KOPT-K1 (cell line): ENCODE results near the gene PRR36.

Experiments used
- H3K27ac ChIP-seq: fragments of 200-600 bp; sonication (generic); 2 replicates; pipeline ENCODE4 v1.5.1; 2016; ENCODE audit warnings: antibody characterized with exemption, mild to moderate bottlenecking, low read depth, low read length; ENCODE audit not compliant: poor library complexity, severe bottlenecking
- H3K36me3 ChIP-seq: fragments of 200-600 bp; sonication (generic); 2 replicates; pipeline ENCODE4 v1.5.1; 2017; ENCODE audit warnings: antibody characterized with exemption, mild to moderate bottlenecking, low read length, moderate library complexity; ENCODE audit not compliant: insufficient read depth
- H3K9me3 ChIP-seq: fragments of 200-600 bp; sonication (generic); 2 replicates; pipeline ENCODE4 v1.5.1; 2017; ENCODE audit warnings: antibody characterized with exemption, low read length, mild to moderate bottlenecking; ENCODE audit not compliant: insufficient read depth, poor library complexity, severe bottlenecking

The PRR36 gene

DNA sequence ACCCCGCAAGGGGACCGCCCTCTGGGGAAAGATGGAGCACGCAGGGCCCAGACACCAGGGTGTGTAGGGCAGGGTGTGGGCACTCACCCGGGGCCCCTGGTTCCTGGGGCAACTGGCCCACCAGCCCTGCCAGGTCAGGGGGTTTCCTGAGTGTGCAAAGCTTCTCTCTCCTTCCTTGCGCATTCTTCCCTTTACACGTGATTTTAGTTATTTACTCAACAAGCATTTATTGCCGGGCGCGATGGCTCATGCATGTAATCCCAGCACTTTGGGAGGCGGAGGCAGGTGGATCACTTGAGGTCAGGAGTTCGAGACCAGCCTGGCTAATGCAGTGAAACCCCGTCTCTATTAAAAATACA lies 20.4 kb downstream of the PRR36 start:
- H3K36me3 ChIP-seq = no peaks in the 10 kb centered on the region
- H3K27ac ChIP-seq = no peak overlapping the region
- no peaks in the 10 kb centered on the region for H3K9me3 ChIP-seq

- Histone ChIP-seq H3K9me3 (no peaks in the 10 kb centered on the region), H3K27ac (no peak overlapping the region), H3K36me3 (no peaks in the 10 kb centered on the region)
Measured at GRCh38 chr19:7852851-7853769, 21.1 kb downstream of the PRR36 start.

GRCh38 chr19:7851623-7852500 lies 22.3 kb downstream of the PRR36 start:
- Histone ChIP-seq H3K27ac (no peak overlapping the region), H3K36me3 (no peaks in the 10 kb centered on the region), H3K9me3 (no peaks in the 10 kb centered on the region)

DNA sequence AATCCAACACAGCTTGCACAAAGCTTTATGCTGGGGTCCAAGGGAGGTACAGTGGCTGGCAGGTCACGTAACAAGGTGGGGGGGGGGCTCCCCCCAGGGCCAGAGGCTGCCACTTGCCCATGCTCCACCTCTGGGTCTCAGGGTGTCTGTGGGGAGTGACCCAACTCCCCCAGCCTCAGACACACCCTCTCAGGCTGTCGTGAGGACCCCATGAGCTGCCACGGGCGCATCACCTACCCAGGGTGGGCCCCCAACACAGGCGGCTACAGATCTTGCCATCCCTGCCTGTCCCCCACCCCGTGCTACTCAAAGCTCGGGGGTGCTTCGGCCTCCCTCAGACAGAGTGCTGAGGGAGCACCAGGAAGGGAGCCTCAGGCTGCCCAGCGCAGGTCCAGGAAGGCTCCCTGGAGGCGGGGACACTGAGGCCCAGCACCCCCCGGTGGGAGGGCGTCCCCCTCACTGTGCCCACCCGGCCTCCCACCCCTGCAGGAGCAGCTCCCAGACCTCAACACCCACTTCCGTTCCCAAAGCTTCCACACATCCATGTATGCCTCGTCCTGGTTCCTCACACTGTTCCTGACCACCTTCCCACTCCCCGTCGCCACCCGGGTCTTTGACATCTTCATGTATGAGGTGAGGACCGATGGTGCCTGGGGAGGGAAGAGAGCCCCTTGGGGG lies 23.1 kb downstream of the PRR36 start:
- H3K9me3 ChIP-seq = no peaks in the 10 kb centered on the region
- no peaks in the 10 kb centered on the region for H3K36me3 ChIP-seq
- H3K27ac ChIP-seq = no peak overlapping the region

DNA sequence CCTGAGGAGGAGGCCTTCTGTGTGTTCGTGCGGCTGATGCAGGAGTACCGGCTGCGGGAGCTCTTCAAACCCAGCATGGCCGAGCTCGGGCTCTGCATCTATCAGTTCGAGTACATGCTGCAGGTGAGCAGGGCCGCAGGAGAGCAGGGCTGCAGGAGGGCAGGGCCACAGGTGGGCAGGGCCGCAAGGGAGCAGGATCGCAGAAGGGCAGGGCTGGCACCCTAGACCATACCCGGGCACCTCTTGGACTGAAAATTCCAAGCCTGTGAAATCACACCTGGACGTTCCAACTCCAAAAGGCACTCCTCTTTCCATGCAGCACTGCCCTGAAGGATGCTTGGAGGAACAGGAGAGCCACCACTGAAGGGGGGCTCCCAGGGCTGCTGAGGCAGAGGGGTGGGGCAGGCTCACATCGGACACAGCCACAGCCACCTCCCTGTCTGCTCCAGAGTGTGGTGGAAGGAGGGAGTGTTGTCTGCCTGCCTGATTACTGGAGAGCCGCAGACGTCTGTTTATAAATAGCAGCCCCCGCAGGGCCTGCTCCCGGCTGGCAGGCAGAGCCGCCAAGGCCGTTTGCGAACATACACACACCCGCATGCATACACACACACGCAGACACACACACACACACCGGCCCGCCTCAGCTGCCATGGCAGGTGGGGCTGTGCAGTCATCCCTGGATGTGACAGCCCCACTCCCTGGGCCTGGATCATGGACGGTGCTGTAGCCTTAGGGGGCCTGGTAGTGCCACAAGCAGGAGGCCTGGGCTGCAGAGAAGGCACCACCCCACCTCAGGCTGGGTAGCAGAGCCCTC lies 24.0 kb downstream of the PRR36 start:
- no peak overlapping the region for H3K27ac ChIP-seq
- no peaks in the 10 kb centered on the region for H3K9me3 ChIP-seq
- no peaks in the 10 kb centered on the region for H3K36me3 ChIP-seq

- no peaks in the 10 kb centered on the region for H3K36me3 ChIP-seq
- no peak overlapping the region for H3K27ac ChIP-seq
- H3K9me3 ChIP-seq = no peaks in the 10 kb centered on the region
Measured at GRCh38 chr19:7849631-7849999, 24.6 kb downstream of the PRR36 start.

GRCh38 chr19:7848779-7849457 lies 25.3 kb downstream of the PRR36 start:
- Histone ChIP-seq H3K27ac (no peak overlapping the region), H3K9me3 (no peaks in the 10 kb centered on the region), H3K36me3 (no peaks in the 10 kb centered on the region)

DNA sequence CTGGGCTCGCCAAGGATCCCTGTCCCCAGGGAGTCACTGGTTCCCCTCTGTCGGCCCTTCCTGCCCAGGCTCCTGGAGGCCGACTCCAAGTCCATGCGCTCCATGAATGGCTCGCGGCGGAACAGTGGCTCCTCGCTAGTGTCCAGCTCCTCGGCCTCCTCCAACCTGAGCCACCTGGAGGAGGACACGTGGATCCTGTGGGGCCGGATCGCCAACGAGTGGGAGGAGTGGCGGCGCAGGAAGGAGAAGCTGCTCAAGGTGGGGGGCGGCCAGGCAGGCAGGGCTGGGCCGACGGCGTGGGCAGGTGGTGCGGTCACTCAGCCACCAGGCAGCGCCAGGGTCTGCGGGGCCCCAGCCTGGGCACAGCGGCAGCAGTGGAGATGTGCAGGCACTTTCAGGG lies 26.5 kb downstream of the PRR36 start:
- Histone ChIP-seq H3K9me3 (no peaks in the 10 kb centered on the region), H3K36me3 (no peaks in the 10 kb centered on the region), H3K27ac (no peak overlapping the region)

- H3K27ac ChIP-seq = no peak overlapping the region
- no peaks in the 10 kb centered on the region for H3K9me3 ChIP-seq
- no peaks in the 10 kb centered on the region for H3K36me3 ChIP-seq
Measured at GRCh38 chr19:7846155-7846646, 28.0 kb downstream of the PRR36 start.

GRCh38 chr19:7845390-7846154 lies 28.6 kb downstream of the PRR36 start:
- Histone ChIP-seq H3K9me3 (no peaks in the 10 kb centered on the region), H3K36me3 (no peaks in the 10 kb centered on the region), H3K27ac (no peak overlapping the region)

DNA sequence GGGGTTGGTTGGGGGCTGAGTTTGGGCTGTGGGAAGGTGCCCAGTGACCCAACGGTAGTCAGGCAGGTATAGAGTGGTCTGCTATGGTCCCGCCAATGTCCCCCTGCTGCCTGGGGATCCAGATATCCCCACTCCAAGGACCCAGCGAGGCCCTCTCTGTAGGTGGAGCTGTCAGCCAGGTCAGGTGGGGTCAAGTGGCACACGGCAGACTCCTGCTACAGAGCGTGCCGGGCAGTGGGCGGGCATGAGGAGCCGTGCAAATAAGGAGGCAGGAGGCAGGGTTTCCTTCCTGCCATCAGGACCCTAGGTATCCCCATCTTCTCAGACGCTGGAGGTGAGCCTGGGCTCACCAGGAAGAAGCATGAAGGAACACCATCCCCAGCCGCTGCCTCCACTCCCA lies 29.2 kb downstream of the PRR36 start:
- Histone ChIP-seq H3K9me3 (no peaks in the 10 kb centered on the region), H3K27ac (no peak overlapping the region), H3K36me3 (no peaks in the 10 kb centered on the region)

- no peaks in the 10 kb centered on the region for H3K36me3 ChIP-seq
- H3K9me3 ChIP-seq = no peaks in the 10 kb centered on the region
- H3K27ac ChIP-seq = no peak overlapping the region
Measured at GRCh38 chr19:7844405-7844804, 29.8 kb downstream of the PRR36 start.

- no peaks in the 10 kb centered on the region for H3K36me3 ChIP-seq
- H3K27ac ChIP-seq = no peak overlapping the region
- no peaks in the 10 kb centered on the region for H3K9me3 ChIP-seq
Measured at GRCh38 chr19:7843521-7843920, 30.7 kb downstream of the PRR36 start.
